Activated gamma-delta T cell treated with Interleukin-2 at 50 U/mL for 16 hours (primary cell): ENCODE measurements around the gene TTC28.

Experiments
- DNase-seq: peaks from one replicate; pipeline ENCODE4 v3.0.0-alpha.2; 2020

The TTC28 gene

DNA sequence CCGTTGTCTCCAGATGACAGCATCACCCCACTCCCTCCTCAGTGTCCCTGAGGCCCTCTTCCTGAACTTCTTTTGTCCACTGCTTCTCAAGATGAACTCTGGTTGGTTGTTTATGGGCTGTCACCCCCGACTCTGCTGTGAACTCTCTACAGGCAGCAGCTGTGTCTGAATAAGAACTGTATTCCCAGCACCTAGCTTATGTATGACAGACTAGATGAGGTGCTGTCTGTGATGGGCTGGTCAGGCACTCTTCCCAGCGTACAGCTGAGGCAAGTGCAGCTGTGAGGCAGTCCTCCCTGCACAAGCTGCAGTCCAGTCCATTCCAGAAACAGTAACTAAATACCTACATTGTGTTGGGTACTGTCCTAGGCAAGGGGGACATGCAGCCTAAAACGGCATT is 649.2 kb downstream of the TTC28 start:
- DNase-seq: no peak

DNA sequence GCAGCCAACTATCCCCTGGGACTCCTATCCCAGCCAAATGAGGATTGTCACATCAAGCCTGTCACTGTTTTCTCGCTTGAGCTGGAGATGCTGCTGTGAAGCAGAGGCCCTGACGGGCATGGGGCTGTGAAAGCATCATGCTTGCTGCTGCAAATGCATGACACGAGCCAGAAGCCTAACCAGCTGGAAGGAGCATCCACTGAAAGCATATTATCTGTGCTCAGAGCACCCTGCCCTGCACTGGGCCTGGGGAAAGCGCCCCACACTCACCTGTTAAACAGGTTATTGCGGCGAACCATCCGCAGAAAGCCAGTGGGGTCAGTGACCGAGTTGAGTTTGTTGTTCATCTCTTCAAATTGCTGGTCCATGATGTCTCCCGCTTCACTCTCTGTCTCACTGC is 649.7 kb downstream of the TTC28 start:
- DNase-seq: no peak

DNA sequence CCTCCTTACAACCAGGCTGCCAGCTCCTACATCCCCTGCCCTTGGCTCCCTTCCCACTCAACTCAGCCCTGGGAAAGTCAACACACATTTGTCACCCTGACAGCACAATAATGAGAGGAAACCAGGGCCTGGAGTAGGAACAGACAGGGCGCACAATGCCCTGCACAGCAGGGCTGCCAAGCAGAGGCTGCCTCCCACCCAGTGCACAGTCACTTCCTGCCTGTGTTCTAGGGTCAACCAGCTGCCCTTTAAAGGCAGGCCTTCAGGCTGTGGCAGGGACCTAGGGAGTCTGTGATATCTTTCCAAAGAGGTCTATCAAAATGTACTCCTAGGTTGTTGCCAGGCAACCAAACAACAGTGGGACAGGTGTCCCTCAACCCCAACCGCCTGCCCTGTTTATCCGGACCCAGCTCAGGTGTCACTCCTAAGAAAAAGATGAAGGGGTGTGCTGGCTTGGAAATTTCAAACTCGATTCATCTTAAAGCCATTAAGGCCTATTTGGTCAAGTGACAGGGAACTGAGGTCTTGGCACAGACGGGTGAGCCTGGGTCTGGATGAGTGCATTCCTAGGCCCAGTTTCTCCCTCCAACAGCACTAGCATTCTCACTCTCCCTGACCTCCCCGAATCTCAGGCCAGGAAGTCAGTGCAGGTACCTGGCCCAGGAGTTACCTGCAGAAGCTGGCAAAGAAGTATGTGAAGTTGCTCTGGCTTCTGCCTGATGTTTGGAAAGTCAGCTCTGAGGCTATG is 650.3 kb downstream of the TTC28 start:
- DNase-seq: no peak

DNA sequence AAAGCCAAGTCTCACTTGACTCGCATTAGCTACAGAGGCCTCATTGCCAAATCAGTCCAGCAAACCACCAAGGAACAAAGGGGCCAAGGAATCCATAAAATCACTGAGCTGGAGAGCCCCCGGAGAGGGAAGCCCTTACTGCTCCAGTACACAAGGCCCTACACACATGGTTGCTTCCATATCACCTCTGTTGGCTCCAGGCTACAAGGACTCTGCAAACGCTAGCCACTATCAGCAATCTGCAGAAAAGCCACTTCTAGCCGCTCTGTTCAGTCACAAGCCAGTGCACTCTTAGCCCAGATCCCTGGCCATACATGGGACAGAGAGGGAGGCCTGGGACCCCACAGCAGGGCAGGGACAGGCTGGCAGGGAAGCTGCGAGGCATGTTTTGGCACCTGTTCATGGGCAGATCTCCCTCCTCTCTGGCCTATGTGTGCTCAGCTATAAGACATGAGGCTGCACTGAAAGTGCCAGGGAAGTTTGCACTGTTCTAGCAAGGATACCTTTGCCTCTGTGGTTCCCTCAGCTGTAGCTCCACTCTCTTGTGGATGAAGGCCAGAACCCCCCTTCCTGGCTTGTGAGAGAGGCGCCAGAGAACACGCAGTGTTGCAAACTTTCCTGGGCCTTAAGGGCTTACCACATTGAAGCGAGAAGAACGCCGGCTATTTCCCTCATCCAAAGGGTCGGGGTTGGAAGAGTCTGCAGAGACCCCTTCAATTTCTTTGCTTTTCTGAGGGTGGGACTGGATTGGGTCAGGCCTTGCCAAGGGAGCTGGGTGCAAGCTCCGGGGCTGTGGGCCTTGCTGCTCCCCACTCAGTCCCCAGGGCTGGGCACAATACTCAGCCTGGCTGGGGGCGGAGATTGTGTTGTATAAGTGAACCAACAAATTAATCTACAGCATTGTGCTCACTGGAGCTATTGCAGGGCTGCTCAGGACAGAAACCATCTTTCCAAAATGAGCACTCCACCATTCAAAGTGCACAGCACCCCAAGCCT is 651.9 kb downstream of the TTC28 start:
- DNase-seq: no peak

DNA sequence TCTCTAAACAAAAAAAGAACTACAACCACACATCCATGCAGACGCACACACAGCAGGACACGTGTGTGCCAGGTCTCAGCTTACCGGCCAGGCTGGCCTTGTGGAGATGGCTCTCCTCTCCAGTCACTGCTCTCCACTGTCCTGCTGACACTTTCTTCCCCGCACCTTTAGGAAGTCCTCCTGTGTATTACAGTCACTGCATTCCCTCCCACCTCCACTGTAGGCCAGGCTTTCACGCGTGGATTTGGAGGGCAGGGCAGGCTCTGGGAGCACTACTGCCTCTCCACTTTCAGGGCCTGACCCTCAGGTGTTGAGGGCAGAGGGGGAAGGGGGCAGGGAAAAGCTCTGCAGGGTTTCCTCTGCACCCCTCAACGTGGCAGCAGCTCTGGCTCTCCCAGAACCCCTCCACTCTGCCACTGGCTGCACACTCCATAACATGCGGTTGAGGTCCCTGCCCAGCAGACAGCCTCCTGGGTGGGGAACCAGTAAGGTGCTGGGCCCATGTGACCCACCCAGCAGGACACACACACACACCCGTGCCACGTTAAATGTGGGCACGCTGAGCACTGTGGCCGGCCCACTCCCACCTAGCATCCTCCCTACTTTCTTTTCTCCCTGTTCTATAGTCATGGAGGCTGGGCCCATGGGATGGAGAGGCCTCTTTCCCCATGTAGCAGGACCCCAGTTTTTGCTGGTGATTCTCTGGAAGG is 653.6 kb downstream of the TTC28 start:
- DNase-seq: no peak

DNA sequence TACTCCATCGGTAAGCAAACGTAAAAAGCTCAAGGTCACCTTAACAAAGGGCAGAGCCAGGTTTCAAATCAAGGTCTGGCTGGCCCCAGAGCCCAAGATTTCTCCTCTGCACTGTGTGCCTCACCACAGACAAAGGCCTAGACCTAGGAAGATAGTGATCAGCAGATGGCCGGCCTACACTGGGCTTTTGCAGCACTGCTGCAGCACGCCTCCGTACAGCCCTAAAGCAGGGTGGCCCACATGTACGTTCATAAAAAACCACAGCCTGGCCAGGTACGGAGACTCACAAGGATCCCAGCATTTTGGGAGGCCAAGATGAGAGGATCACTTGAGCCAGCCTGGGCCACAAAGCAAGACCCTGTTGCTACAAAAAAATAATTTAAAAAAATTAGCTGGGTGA is 654.3 kb downstream of the TTC28 start:
- no peak for DNase-seq

DNA sequence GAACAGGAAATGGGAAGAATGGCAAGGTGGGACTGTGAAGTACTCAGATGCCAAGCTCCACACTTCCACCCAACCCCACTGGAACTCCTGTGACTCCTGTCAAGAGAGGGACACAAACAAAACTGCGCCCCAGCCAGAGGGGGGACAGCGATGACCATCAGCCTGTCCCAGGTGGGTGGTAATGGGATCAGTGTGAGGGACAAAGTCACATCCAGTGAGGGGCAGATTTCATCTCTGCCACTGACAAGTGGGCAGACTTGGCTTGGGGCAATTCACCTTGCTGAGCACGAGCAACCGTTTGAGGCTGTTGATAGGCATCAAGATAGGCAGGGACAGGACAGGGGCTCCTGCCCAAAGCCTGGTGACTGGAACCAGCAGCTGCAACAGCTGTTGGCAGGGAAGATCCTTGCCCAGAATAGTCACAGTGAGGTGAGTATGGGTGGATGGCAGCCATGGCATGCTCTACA is 655.2 kb downstream of the TTC28 start:
- DNase-seq: no peak

DNA sequence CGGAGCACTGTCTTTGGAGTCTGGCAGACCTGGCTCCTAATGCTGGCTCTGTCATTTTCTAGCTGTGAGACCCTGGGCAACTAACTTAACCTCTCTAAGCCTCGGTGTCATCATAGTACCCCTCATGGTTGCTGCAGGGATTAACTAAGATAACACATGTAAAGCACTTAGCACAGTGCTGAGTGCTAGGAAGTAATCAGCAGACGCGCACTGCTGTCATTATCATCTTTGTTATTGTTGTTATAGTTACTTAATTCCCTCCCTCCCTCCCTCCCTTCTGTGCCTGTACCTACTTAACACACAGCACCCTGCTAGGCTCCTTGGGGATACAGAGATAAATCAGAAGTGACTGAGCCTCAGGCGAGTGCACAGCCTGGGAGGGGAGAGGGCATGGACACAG is 655.9 kb downstream of the TTC28 start:
- DNase-seq: no peak

DNA sequence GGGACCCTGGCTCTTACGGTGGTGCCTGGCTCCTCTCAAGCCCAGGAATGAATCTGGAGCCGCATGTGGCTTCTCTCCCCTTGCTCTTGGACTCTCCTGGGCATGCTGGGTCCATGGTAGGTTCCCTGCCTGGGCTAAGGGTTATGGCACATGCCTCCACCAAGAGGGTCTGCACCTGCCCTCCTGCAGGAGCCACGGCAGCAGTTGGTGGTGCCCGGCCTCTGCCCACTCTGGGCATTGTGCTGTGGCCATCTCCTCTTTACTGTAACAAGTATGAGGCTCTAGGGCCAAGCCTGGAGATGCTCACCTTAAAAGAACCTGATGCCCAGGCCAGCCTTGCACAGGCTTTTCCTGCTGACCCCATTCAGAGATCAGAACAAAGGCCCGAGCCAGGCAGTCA is 656.6 kb downstream of the TTC28 start:
- no peak for DNase-seq

DNA sequence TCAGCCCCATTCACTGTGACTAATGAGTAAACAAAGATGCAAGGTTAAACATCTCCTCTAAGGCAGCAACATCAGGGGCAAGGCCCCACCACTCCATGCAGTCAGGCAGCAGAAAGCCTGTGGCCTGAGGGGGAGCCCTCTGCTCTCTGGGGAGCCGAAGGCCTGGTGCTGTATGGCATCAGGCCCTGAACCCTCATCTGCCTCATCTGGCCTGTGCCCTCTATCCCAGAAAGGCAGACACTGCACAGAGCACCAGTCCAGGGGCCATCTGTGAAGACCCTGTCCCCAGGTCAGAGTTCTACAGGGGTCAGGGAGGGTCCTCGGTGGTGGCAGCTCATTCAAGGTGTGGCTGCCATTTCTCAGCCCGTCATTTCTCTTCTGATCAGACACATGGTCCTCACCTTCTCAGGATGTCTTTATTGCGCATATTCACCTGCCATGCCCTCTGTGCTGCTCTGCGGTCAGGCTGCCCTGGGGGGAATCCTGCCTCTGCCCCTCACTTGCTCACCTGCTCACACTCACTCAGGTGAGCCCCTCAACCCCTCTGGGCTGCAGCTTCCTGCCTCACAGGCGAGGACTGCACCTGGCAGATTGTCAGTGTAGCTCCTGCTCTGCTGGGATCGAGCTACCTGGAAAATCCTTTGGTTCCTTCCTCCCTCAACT is 657.5 kb downstream of the TTC28 start:
- DNase-seq: no peak

DNA sequence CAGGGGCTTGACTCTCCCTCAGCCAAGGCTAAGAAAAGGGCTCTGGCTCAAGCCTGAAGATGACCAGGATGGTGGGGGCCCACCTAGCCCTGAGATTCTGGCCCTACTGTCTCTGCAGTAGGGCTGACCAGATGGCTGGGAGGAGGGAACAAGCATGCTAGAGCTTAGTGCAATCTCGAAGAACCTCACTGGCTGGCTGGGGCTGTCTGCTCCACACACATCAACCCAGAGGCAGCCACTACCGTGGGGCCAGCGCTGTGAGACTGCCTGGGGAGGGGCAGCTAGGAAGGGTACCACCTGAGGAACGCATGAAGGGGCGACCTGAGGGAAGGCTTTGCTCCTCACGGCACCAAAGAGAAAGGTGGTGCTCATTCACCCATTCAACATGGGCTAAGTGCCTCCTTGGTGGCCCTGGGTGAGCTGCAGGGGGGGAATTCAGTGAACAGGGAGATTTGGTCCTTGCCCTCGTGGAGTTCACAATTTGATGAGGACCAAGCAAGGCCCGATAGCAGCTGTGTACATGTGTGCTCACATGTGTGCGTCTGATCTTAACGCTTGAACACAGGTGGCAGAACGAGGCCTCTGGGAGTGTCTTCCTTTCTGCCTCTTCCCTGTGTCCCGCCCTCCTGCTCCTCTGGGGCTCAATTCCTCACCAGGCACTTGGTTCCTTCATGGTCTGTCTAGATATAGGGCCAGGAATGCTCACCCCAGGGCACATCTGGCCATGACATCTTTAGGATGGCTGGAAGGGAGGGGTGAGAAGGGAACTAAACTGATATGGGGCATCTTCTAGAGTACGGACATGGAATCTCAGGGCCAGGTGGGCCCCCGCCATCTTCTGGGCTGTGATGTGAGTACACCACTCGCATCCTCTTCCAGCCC is 658.3 kb downstream of the TTC28 start:
- DNase-seq: no peak

DNA sequence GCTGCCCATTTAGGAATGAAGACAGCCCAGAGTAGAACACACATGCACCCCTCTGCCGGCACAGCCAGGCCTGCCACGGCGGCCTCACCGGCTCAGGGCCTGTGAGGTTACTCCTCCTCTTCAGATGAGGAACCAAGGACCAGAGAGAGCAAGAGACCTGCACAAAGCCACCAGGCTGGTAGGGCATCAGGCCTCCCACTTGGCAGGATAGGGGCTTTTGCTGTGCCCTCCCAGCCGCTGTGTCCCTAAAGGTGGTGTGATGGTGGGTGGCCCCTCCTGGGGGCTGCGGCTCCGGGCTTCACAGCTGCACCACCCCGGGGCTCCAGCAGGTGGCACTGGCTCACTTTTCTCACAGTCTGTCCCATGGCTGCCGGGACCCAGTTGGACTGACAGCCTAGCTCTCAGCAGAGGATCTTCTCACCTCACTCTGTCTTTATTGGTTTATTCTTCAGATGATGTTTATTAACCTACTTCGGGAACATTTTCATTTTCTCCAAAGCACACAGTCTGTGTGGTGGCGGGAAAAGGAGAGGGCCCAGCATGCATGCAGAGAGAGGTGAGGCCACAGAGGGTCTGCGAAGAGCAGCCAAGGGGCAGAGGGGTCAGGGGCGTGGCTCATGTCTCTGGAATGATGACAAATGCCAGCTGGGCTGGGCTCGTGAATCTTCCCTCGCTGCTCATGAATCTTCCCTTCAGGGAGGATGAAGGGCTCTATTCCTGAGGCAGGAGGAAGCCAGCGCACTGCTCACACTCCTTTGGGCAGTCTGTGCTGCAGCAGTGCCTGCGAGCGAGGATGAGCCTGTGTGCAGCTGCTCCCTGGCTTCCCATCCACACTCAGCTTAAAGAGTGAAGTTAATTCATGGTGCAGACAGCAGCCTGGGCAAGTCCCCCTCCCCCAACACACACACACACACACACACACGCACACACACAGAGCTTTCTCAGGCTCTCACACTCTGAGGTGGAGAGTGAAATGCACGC is 659.5 kb downstream of the TTC28 start:
- DNase-seq: peak; percentile 62

DNA sequence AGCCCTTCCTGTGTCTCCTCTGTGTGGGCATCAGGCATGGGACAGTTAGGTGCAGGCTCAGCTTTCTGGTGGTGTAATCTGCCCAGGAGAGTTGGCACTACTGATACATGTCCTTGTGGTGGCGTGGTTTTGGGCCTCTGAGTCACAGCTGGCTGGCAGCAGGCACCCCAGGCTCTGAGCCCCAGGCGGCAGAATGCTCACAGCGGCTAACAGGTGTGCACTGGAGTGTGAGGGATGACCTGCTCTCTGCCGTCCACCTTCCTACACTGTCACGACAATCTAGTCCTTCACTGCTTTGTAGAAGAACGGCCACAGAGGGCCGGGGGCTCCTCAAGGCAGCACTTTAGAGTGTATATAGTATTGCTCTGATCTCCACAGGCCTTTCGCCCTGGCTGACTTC is 660.3 kb downstream of the TTC28 start:
- no peak for DNase-seq

DNA sequence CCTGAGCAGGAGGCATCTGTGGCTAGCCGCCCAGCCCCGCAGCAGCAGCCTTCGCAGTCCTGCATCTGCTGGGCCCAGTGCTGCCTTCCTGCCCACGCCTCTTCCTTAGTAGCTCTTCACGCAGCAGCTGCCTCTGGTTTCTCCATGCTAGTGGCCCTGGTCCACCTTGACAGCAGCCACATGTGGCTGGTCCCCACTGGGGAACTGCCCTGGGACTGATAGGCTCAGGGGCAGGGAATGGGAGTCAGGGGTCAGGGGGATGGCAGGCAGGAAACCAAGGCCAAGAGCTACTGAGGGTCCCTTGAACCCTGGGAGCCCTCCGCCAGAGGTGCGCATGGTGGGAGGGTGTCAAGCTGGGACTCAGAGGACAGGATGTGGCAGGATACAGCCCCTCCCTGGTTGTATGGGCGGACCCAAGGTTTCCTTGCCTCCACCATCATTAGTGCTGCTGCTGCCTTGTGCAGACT is 661.1 kb downstream of the TTC28 start:
- no peak for DNase-seq

DNA sequence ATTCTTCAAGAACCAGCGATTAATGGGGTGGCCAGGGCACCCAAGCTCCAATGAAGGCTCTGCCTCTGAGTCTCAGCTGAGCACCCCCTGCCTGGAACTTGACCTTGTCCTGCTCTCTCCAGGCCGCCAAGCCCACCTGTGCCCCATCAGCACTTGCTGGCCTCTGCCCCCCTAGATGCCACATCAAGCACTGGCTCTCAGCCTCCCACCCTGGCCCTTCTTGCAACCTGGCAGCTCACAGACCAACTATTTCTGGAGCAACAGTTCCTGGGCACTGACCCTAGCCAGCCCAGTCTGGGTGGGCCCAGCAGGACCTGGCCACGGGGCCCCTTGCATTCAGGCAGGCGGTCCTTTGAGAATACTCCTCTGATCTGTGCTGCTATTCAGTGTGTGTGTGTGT is 661.8 kb downstream of the TTC28 start:
- no peak for DNase-seq

DNA sequence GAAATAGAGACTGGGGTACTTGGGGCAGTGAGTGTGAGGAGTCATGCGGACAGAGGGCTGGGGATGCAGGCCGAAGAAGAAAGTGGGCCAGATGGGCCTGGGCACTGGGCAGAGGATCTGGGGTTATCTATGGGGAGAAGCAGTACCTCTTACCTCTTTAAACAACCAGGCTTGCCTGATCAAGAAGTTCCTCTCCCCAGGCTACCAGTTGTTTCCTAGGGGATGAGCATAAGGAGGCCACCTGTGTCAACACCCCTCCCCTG is 662.2 kb downstream of the TTC28 start:
- DNase-seq: no peak

DNA sequence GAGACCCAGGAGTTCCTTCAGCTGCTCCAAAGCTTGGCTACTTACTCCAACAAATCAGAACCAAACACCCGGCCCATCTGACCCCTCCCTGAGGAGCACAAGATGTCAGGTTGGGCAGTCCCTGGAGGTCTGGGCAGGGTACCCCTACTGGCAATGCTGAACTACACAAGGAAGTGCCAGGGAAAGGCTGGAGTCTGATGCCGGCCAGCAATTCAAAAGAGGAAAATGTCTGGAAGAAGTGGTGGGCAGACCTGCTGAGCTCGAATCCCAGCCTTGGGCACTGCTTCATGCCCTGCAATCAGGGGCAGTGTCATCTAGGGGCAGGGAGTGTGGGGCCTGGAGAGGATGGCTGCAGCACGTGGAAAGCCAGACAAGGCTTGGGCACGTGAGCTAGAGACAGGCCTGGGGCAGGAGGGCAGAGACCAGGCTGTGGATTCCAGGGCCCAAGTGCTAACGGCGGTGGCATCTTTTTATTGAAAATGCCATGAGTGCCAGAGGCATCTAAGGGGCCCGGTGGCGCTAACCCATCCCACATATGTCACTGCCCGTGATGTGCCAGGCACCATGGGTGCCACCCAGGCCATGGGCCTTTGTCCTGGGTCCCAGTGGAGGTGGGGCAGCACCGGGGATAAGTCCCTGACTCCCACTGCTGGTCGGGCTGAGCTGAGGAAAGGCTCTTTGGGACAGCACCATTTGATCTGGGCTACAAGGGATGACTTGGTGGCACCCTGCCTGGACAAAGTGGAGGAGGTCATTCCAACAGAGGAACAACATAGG is 662.7 kb downstream of the TTC28 start:
- no peak for DNase-seq

DNA sequence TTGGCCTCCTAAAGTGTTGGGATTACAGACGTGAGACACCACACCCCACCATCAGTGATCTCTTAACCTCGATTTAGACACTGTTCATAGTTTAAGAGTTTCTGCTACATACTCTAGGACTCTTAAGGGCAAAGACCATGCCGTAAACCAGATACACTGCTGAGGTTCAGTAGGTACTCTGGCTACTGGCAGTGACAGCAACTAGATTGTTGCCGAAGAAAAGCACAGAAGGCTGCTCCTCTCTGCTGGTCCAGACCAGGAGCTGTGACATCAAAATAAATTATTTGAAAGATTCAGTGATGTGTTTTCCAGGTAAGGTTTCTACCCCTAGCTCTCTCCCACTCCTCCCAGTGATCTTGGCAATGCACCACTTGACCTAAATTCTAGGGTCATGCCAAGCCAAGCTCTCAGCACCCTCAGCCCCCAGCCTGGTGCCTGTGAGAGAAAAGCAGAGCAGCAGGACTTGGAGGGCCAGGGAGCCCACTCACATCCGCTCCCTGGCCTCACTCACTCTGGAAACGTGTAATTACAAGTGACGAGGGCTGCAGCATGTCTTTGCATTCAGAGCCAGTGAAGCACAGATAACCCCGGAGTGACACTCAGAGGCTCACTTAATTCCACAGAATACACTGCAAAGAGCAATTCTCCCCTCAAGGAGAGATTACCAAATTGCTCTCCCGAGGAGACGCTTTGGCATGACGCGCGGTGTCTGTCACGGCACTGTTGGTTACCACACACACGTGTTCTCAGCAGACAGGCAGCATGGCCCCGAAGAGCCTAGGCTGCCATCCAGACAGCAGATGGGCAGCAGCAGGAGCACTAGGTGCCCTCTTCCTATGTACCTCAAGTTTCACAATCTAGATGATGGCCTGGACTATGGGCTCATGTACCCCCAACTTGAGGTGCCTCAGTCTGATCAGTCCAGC is 663.7 kb downstream of the TTC28 start:
- DNase-seq: no peak

DNA sequence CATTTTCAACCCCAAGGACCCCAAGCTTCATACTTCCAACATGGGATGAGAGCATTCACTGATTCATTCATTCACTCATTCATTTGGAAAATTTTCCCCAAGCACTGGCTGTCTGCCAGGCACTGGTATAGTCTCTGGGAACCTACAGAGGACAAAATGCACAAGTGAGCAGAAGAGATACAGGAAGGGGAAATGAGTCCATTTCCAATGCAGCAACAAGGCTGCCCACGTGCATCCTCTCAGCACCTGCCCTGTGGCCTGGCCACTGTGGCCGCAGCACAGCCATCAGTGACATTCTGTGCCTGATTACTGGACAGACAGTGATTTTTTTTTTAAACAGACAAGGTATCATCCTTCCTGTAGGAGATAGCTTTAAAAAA is 664.6 kb downstream of the TTC28 start:
- no peak for DNase-seq
